GM19455 (cell line): Measurements from ENCODE around the gene DLGAP1.

Experiments used
- ATAC-seq: cut with Tn5 transposase; IDR thresholded peaks from one replicate; pipeline ENCODE4 v1.9.1; 2021; ENCODE audit not compliant: unreplicated experiment

DLGAP1 gene

DNA sequence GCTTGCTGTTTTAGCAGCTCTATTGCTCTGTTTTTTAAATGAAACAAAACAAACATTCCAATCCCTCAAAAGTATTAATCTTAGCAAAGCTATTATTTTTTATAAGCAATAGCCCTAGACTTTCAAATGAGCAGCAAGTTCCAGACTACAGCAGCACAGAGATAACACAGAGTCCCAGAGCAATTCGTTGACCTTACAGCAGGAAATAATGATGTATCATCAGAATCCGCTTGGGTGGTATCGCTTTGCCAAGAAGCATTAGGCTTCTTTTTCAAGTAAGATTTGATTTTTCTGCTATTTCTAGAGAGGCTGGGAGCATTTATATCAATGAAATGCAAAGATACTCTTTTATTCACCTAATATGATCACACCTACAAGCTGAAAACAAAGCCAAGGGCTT is 209.7 kb downstream of the DLGAP1 start:
- no peak for ATAC-seq

- ATAC-seq: no peak
Observed at GRCh38 chr18:4242431-4243161, 212.5 kb downstream of the DLGAP1 start.

DNA sequence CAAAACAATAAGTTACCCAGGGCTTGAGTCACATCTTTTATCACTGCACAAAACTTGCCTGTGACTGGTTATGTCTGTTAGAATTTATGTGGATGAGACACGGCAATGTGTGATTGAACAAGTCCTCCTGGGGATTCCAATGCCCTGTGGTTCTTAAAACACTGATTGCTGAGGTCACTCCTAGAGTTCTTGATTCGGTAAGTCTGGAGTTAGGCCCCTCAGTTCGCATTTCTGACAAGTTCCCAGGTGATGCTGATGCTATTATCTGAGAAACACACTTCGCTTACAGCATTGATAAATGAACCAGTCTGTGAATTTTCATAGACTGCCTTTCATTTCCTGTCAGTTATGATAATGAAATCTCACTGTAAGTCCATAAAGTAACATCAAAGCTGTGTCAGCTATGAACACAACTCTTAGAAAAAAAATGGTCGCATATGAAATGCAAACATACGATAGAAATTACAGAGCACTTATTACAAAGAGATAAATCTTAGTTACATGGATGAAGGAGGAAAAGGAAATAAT is 214.0 kb downstream of the DLGAP1 start:
- ATAC-seq: no peak

GRCh38 chr18:4238966-4239365 is 216.1 kb downstream of the DLGAP1 start:
- ATAC-seq: no peak

DNA sequence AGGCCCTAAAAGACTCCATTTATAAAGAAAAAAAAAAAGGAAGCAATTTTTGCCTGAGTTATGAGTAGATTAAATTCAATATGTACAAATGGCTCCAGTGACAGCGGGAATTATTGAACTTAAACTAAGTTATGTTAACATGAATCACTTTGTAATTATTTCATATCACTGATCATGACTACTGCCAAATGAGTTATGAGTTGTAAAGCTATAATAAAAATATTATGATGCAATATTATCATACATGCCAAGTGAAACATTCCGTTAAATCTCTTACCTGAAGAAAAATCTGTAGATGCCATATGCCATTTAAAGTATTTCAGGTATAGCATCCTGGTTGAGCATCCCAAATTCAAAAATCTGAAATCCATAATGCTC is 217.5 kb downstream of the DLGAP1 start:
- no peak for ATAC-seq

DNA sequence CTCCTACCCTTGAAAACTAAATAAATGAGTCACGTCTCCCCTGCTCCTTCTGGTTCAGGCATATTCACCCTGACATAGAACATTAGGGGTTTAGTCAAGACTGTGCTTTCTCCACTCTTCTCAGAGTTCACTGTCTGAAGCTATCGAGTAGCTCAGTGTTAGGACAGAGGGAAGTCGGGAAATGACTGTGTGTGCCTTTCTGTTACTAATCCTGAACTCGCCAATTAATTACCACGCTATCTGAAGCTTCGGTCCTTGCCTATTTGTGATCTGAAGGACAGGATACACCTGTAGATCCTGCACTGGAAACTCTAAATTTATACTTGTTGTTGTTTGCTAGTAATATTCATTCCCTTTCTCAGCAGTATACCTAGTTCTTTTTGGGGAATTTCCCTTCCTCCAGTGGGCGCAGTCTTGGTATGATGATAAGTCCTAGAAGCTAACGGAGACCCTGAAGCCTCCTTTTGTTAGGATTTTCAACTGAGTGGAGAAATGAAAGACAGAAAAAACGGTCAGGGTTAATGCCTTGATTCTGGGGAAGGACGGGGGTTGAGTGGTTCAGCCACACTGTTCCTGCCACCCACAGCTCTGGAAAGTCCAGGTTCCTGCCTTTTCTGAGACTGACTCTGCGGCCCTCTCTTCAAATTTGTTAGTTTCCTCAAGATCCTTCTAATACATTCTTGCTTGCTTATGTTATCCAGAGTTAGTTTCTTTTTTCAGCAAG is 218.0 kb downstream of the DLGAP1 start:
- no peak for ATAC-seq

- no peak for ATAC-seq
Observed at GRCh38 chr18:4233468-4233867, 221.6 kb downstream of the DLGAP1 start.

DNA sequence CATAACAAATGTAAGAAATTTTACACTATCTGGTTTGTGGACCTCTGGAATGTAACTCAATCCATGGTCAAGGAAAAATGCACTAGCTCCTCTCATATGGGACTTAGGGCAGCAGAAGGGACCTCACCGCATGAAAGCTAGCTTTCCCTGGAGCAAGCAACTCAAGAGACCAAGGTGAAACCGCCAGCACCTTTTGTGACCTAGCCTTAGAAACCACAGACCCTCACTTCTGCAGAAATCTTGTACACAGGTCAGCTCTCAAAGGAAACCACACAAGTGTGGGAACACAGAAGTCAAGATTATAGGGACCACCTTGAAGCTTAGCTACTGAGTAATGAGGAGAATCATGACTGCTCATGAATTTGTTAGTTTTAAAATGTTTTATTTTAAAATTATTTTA is 222.5 kb downstream of the DLGAP1 start:
- ATAC-seq: no peak

DNA sequence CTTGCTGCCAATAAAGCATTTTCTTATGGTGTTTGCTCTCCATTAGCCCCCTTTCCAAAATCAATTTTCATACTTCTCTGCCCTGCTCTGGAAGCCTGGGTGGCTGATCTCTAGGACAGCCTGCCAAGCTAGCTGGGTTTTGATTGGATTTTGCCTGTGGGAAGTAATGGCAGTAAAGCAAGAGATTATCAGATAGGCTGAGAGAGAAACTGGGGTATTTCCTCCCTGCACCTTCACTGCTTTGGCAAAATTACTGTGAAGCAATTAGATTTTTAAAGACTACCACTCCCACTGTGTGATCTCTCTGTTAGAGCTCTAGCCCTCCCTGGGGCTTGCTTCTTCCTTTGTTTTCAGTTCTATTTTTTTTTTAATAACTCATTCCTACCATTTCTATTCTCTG is 223.8 kb downstream of the DLGAP1 start:
- no peak for ATAC-seq

DNA sequence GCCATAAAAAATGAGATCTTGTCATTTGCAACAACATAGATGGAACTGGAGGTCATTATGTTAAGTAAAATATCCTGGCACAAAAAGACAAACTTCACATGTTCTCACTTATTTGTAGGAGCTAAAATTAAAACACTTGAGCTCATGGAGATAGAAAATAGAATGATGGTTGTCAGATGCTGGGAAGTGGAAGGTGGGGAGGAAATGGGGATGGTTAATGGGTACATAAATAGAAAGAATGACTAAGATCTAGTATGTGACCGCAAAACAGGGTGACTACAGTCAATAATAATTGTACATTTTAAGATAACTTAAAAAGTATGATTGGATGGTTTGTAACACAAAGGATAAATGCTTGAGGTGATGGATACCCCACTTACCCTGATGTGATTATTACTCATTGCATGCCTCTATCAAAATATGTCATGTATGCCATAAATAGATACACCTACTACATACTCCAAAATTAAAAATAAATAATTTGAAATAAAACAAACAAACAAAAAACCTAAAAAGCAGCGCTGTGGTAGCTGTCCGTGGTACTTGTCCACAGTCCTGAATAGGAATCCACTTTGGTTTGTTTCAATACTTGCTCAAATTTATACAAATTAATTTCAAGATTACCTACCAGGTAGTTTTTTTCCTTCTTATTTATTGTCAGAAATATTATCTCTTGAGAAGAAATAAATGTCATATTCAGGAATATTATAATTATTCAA is 224.5 kb downstream of the DLGAP1 start:
- ATAC-seq: no peak

DNA sequence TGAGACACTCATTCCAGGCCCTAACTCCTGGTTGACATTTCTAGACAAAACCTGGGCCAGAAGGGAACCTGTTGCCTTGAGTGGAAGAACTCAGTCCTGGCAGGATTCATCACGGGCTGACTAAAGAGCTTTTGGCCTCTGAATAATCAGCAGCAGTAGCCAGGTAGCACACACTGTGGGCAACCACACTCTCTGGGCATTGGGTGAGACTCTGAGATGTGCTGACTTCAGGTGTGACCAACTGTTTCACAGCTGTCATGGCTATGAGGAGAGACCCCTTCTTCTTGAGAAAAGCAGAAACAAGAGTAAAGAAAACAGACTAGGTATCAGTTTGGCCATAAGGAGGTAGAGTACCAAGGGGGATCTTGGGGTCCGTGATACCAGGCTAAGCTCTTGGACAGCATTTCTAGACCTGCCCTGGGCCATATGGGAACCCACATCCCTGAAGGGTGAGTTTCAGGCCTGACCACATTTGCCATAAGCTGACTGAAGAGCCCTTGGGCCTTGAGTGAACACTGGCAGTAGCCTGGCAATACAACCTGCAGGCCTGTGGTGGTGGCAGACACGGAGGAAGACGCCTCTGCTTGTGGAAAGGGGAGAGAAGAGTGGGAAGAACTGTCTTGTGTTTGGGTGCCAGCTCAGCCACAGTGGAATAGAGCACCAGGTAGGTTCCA is 230.9 kb downstream of the DLGAP1 start:
- no peak for ATAC-seq

GRCh38 chr18:4211111-4211837 is 243.8 kb downstream of the DLGAP1 start:
- ATAC-seq: no peak

- no peak for ATAC-seq
Observed at GRCh38 chr18:4208366-4208765, 246.7 kb downstream of the DLGAP1 start.

DNA sequence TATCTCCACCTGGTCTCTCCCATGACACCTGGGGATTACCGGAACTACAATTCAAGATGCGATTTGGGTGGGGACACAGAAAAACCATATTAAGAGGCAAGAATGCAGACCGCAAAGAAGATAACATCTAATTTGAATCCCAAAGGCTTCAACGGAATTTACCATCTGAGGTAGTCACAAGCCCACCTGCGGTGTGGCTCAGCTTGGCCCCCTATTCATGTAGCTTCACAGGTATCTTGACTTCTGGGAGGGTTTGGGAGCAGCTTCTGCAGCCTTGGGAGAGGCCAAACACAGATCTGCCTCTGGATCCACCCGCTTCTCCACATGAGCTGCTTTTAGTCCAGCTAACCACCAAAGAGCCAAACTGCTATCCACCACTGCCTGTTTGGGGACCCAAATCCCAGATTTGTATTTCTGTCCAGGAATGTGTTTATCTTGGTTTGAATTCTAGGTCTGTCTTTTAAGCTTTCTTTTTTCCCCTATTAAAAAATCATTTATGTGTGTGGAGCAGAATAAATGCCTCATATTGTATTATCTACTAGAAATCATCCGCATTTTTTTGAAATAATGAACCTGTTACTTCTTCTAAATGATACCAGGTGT is 247.6 kb downstream of the DLGAP1 start:
- ATAC-seq: no peak

DNA sequence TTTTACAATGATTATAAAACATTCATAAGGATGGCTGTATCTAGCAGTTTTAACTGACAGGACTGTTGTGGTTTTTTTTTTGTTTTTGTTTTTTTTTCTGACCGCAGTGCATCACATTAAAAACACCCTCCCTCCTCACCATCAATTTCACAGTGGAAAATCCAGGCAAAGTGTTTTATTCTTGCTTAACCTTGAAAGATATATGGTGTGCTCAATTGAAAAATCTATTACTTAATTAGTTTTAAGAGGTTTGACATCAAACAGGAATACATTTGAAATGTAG is 250.7 kb downstream of the DLGAP1 start:
- ATAC-seq: no peak

DNA sequence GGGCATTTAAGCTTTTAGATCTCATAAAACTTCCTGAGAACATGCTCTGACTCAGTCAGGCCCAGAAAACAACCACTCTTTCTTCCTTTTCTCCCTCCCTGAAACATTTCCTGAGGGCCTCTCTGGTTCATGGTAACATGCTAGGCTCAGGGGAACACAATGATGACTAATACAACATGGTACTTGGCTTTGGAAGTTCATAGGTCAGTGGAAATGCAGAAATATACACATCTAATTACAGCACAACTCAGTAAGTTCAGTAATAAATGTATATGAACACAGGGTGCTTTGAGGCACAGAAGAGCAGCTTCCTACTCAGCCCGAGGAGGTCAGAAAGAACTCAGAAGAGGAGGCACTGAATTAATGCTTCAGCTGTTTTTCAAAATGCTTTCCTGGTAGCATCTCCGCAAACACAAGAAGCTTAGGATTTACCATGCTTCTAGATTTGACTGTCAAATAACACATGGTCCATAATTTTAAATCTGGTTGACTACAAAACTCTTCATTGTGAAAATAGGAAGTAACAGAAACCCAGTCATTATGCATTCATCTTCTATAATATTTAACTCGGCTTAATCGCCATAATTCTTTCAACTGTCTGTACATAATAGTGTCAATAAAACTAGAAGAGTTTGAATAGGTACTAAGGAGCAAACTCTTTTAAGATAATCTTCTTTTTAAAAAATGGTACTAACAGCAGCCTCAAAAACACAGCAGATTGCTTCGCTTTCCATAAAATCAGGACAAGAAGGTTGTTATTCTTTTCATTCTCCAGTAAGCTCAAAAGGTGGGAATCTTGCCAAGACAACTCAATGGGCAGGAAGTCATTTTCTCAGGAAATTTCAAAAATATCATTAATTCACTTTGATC is 251.3 kb downstream of the DLGAP1 start:
- no peak for ATAC-seq

- ATAC-seq: no peak
Observed at GRCh38 chr18:4200399-4200798, 254.7 kb downstream of the DLGAP1 start.

DNA sequence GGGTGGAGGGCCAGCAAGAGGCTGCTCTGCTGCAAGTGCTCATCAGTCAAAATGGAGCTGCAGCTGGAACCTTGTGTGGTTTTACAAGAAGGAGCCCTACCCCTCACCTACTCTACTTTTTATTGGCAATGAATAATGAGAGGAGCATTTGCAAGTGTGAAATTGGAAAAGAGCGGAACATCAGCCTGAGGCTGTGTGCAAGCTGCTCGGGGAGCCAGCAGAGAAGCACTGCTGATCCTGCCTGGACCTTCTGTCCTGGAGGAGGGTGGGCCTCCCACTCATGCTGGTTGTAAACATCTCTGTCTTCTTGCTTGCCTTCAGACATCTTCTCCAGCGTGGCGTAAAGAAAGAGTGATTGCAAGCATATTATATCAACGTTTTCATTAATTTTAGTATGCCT is 256.2 kb downstream of the DLGAP1 start:
- ATAC-seq: no peak

GRCh38 chr18:4196351-4196750 is 258.8 kb downstream of the DLGAP1 start:
- no peak for ATAC-seq

DNA sequence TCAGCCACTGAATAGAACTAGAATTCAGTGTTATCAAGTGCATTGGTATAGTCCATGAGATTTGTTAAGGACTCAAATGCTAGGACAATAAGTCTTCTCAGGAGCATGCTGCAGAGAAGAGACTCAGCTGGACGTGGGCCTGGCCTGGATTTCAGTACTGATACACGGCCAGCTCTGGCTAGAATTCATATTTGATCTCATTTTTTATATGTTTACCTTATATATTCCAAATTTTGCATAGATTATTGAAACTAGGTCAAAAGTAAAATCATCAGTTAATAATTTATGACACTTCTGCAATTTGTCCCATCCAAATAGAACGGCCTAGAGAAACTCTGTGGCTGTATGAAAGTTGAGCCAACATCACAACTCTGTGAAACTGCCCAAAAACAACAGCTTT is 262.0 kb downstream of the DLGAP1 start:
- ATAC-seq: no peak
